Activated T-cell treated with anti-CD3 and anti-CD28 coated beads, Interleukin-2, amount 50 U/mL, for 72 hours (primary cell): ENCODE data around the gene NRG2. TPM values are rescaled to one million over a fixed set of nuclear protein-coding genes. Genes with fewer than 3 reads are reported as not detected.

Source experiments
- ATAC-seq, 2 donors: fragments of 150-1000 bp; cut with Tn5 transposase; replicated peaks in 1 of 2; 2 replicates each; pipeline ENCODE4 v1.10.0; 2021; ENCODE audit warnings: moderate library complexity in 2 of 2, mild to moderate bottlenecking in 1 of 2
- DNase-seq, 2 donors: peaks; one replicate each; pipeline ENCODE4 v3.0.0; 2021 to 2022; ENCODE audit warnings: mixed read lengths in 1 of 2
- H3K27ac Mint-ChIP-seq: one replicate; pipeline ENCODE4 v1.8.0; 2022; ENCODE audit warnings: mild to moderate bottlenecking, moderate library complexity, mixed read lengths
- H3K27me3 Mint-ChIP-seq: one replicate; pipeline ENCODE4 v1.8.0; 2022; ENCODE audit warnings: low read depth, mixed read lengths
- H3K36me3 Mint-ChIP-seq, 2 donors: one replicate each; pipeline ENCODE4 v1.8.0; 2022; ENCODE audit warnings: mixed read lengths in 2 of 2, mild to moderate bottlenecking in 1 of 2; ENCODE audit not compliant: insufficient read depth in 2 of 2
- H3K4me1 Mint-ChIP-seq: one replicate; pipeline ENCODE4 v1.8.0; 2022; ENCODE audit warnings: low read depth, mixed read lengths
- H3K4me3 Mint-ChIP-seq, 2 donors: one replicate each; pipeline ENCODE4 v1.8.0; 2022; ENCODE audit warnings: mild to moderate bottlenecking in 2 of 2, mixed read lengths in 2 of 2, moderate library complexity in 2 of 2
- H3K9me3 Mint-ChIP-seq, 2 donors: one replicate each; pipeline ENCODE4 v1.8.0; 2022; ENCODE audit warnings: mixed read lengths in 2 of 2
- total RNA-seq, 2 donors: library from RNA; stranded (reverse); gene quantifications; one replicate each; pipeline ENCODE4 v1.2.3, GENCODE V29; 2022

The NRG2 gene
- total RNA-seq, result under 1 TPM; 0.07 to 0.23 TPM

- Mint-ChIP-seq H3K27ac (no peak within 1 kb of the TSS), H3K4me1 (peaks cover 7% of the 10 kb centered on the region)
- DNase-seq, result peak; percentile 47 to 58
Observed at GRCh38 chr5:140042643-140043507, at the start of gene NRG2. TSS of gene NRG2 (minus strand) at chr5:140043299.

DNA sequence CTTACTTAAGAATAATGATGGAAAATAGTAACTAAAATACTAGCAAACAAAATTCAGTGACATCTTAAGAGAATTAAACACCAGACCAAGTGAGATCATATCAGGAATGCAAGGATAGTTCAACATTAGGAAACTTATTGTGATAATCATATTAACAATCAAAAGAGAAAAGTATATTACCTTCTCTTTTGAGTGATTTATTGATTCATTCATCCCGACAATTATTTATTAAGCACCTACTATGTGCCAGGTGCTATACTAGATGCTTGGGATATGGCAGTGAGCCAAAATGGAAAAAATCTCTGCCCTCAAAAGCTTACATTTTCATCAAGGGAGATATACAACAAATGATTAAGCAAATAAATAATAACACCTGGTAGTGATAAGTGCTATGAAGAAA, 47.2 kb upstream of the NRG2 start:
- Mint-ChIP-seq H3K9me3 (peaks cover 10 to 14% of the 10 kb centered on the region in 2 donors), H3K27me3 (peaks cover 10% of the 10 kb centered on the region), H3K27ac (no peak overlapping the region), H3K4me3 (no peak overlapping the region), H3K36me3 (peaks cover 3 to 11% of the 10 kb centered on the region in 2 donors), H3K4me1 (no peaks in the 10 kb centered on the region)
- no peak for ATAC-seq
- DNase-seq, result no peak

More at GRCh38 chr5:140042643-140043507, at the start of gene NRG2:
- Mint-ChIP-seq H3K27me3 (peaks cover 62% of the 10 kb centered on the region), H3K36me3 (peaks cover 0 to 2% of the 10 kb centered on the region in 2 donors), H3K9me3 (no peaks in the 10 kb centered on the region), H3K4me3 (peak within 1 kb of the TSS; percentile 84 to 87)
- ATAC-seq, result peak; percentile 72 to 78

- peaks cover 12% of the 10 kb centered on the region for H3K27me3 Mint-ChIP-seq
Observed at GRCh38 chr5:140084541-140084940, 41.4 kb upstream of the NRG2 start.

DNA sequence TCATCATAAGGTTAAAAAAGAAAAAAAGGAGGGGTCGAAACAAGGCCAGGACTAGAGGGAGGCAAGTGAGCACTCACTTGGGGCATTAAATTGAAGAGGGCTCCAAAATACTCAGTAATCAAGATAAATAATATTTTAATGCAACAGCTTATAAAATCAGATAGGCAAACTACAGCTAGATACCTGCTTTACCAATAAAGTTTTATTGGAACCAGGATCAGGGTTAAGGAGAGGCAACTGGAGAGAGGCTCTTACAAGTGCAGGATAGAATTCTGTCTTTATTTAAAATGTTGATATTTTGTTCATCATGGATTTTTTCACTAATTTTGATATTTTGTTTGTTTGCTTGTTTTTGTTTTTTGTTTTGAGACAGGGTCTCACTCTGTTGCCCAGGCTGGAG, 40.6 kb upstream of the NRG2 start:
- H3K4me3 Mint-ChIP-seq, result no peak overlapping the region
- DNase-seq (no peak), ATAC-seq (no peak)
- no peak overlapping the region for H3K27ac Mint-ChIP-seq
- H3K4me1 Mint-ChIP-seq, result no peaks in the 10 kb centered on the region
- no peaks in the 10 kb centered on the region for H3K36me3 Mint-ChIP-seq
- H3K9me3 Mint-ChIP-seq, result no peaks in the 10 kb centered on the region
- H3K27me3 Mint-ChIP-seq, result peaks cover 12% of the 10 kb centered on the region

More at GRCh38 chr5:140084541-140084940, 41.4 kb upstream of the NRG2 start:
- H3K36me3 Mint-ChIP-seq, result peaks cover 3 to 5% of the 10 kb centered on the region in 2 donors
- peaks cover 3 to 5% of the 10 kb centered on the region in 2 donors for H3K9me3 Mint-ChIP-seq
- H3K4me3 Mint-ChIP-seq, result no peak overlapping the region
- no peak for ATAC-seq
- H3K27ac Mint-ChIP-seq, result no peak overlapping the region
- DNase-seq, result no peak
- no peaks in the 10 kb centered on the region for H3K4me1 Mint-ChIP-seq

- no peak for DNase-seq
- H3K27me3 Mint-ChIP-seq, result peaks cover 12% of the 10 kb centered on the region
Observed at GRCh38 chr5:140083120-140083519, 40.0 kb upstream of the NRG2 start.

DNA sequence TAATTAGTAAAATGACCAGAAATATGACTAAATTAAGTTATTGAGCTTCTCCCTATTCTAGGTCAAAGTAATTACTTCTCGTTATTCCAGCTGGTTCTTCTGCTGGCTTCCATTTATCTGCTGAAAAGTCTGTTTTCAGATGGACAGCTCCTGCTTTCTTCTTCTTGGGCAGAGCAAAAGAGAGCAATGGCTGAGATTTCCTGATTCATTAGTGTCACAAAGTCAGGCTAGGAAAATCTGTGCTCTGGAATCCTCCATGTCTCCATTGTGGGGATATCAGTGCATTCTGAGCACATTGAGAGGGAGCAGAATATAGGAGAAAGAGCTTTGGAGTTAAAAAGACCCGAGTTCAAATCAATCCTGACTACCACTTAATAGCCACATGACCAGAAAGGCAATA, 33.7 kb upstream of the NRG2 start:
- peaks cover 8% of the 10 kb centered on the region for H3K27me3 Mint-ChIP-seq
- DNase-seq (no peak), ATAC-seq (no peak)
- no peak overlapping the region for H3K27ac Mint-ChIP-seq
- H3K4me1 Mint-ChIP-seq, result no peaks in the 10 kb centered on the region
- no peaks in the 10 kb centered on the region for H3K9me3 Mint-ChIP-seq
- no peak overlapping the region for H3K4me3 Mint-ChIP-seq
- H3K36me3 Mint-ChIP-seq, result no peaks in the 10 kb centered on the region

More at GRCh38 chr5:140083120-140083519, 40.0 kb upstream of the NRG2 start:
- Mint-ChIP-seq H3K27ac (no peak overlapping the region), H3K9me3 (no peaks in the 10 kb centered on the region), H3K4me1 (no peaks in the 10 kb centered on the region), H3K36me3 (no peaks in the 10 kb centered on the region), H3K4me3 (no peak overlapping the region)
- ATAC-seq, result no peak

- DNase-seq (no peak), ATAC-seq (no peak)
- Mint-ChIP-seq H3K27ac (no peak overlapping the region), H3K4me3 (no peak overlapping the region), H3K4me1 (no peaks in the 10 kb centered on the region), H3K9me3 (no peaks in the 10 kb centered on the region), H3K36me3 (no peaks in the 10 kb centered on the region), H3K27me3 (peaks cover 8% of the 10 kb centered on the region)
Observed at GRCh38 chr5:140076142-140076541, 33.0 kb upstream of the NRG2 start.

DNA sequence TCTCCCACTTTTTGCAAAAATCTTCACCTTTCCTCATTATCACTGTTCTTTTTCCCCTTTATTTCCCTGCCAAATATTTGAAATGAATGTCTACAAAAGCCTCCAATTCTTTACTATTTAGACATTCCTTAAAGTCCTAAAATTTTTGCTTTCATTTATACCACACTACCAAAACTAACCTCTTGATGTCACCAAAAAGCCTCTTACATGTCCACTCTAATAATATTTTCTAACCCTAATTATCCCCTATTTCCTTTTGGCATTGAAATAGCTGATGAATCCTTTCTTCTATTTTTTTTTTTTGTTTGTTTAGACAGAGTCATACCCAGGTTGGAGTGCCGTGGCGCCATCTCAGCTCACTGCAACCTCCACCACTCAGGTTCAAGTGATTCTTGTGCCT, 32.3 kb upstream of the NRG2 start:
- Mint-ChIP-seq H3K27ac (no peak overlapping the region), H3K4me3 (no peak overlapping the region), H3K4me1 (no peaks in the 10 kb centered on the region), H3K36me3 (no peaks in the 10 kb centered on the region), H3K27me3 (peaks cover 8% of the 10 kb centered on the region), H3K9me3 (no peaks in the 10 kb centered on the region)
- ATAC-seq (no peak), DNase-seq (no peak)

DNA sequence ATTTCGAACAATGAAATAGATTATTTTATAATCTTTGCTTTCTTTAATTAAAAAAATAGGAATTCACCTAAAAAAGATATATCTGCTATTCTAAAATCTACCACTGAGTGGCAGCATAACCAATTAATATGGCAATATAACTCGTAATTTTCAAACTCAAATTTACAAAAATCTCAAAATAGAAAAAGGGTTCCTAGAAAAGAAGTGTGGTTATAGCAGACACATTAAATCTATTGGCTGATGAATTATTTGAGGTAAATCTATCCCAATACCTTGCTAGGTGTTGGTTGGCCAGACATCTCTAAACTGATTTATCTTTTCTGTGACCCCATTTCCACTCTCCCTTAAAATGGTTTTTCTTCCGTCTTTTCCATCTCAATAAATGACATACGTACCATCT, 30.2 kb upstream of the NRG2 start:
- no peaks in the 10 kb centered on the region for H3K4me1 Mint-ChIP-seq
- H3K27ac Mint-ChIP-seq, result no peak overlapping the region
- no peaks in the 10 kb centered on the region for H3K36me3 Mint-ChIP-seq
- ATAC-seq (no peak), DNase-seq (no peak)
- H3K9me3 Mint-ChIP-seq, result no peaks in the 10 kb centered on the region
- no peak overlapping the region for H3K4me3 Mint-ChIP-seq
- H3K27me3 Mint-ChIP-seq, result peaks cover 16% of the 10 kb centered on the region

- H3K4me3 Mint-ChIP-seq, result no peak overlapping the region
- no peaks in the 10 kb centered on the region for H3K9me3 Mint-ChIP-seq
- DNase-seq (no peak), ATAC-seq (no peak)
- no peaks in the 10 kb centered on the region for H3K4me1 Mint-ChIP-seq
- no peaks in the 10 kb centered on the region for H3K36me3 Mint-ChIP-seq
- peaks cover 16% of the 10 kb centered on the region for H3K27me3 Mint-ChIP-seq
- no peak overlapping the region for H3K27ac Mint-ChIP-seq
Observed at GRCh38 chr5:140072812-140073211, 29.7 kb upstream of the NRG2 start.

DNA sequence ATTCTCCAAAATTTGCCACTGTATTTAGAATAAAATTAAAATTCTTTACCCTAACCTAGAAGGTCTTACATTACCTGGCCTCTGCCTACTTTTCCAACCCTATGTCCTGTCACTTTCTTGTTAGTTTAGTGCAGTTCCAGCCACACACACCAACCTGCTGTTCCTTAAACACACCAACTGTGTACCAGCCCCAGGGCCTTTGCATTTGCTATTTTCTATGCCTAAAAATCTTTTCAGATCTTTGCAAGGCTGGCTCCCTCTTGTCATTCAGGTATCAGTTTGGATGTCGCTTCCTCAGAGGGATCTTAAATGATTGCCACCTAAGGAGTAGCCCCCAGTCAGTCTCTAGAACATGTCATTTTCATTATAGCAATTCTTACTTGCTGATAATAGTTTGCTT, 17.7 kb upstream of the NRG2 start:
- no peak for ATAC-seq

GRCh38 chr5:140058212-140058932, 15.3 kb upstream of the NRG2 start:
- peaks cover 11% of the 10 kb centered on the region for H3K27me3 Mint-ChIP-seq
- ATAC-seq (no peak), DNase-seq (no peak)
- H3K27ac Mint-ChIP-seq, result no peak overlapping the region
- H3K4me3 Mint-ChIP-seq, result no peak overlapping the region
- no peaks in the 10 kb centered on the region for H3K4me1 Mint-ChIP-seq
- no peaks in the 10 kb centered on the region for H3K36me3 Mint-ChIP-seq
- no peaks in the 10 kb centered on the region for H3K9me3 Mint-ChIP-seq

More for the DNA sequence above, 17.7 kb upstream of the NRG2 start:
- Mint-ChIP-seq H3K27ac (no peak overlapping the region), H3K9me3 (no peaks in the 10 kb centered on the region), H3K4me1 (no peaks in the 10 kb centered on the region), H3K36me3 (no peaks in the 10 kb centered on the region), H3K4me3 (no peak overlapping the region), H3K27me3 (peaks cover 20% of the 10 kb centered on the region)
- no peak for DNase-seq

GRCh38 chr5:140056880-140057279, 13.8 kb upstream of the NRG2 start:
- Mint-ChIP-seq H3K4me1 (no peaks in the 10 kb centered on the region), H3K9me3 (no peaks in the 10 kb centered on the region), H3K4me3 (no peak overlapping the region), H3K36me3 (no peaks in the 10 kb centered on the region), H3K27ac (no peak overlapping the region), H3K27me3 (peaks cover 6% of the 10 kb centered on the region)
- DNase-seq (no peak), ATAC-seq (no peak)
